ENCODE data around the gene C3orf70. TPM values are rescaled to one million over a fixed set of nuclear protein-coding genes. Genes with fewer than 3 reads are reported as not detected.

C3orf70 gene
- 0.14 and 0.23 TPM in 2 replicates for polyA plus RNA-seq (2014; cell fraction: cytosol; rRNA removed)
- polyA plus RNA-seq (2014; cell fraction: nucleus; rRNA removed), result 0.02 and 0.10 TPM in 2 replicates

GRCh38 chr3:185152410-185153170 is at the start of gene C3orf70:
TSS of gene C3orf70 (minus strand) at chr3:185153060. CDS start at chr3:185152823, 237 bp downstream.
- peak; percentile 50 for DNase-seq (ENCODE audit: low spot score)

DNA sequence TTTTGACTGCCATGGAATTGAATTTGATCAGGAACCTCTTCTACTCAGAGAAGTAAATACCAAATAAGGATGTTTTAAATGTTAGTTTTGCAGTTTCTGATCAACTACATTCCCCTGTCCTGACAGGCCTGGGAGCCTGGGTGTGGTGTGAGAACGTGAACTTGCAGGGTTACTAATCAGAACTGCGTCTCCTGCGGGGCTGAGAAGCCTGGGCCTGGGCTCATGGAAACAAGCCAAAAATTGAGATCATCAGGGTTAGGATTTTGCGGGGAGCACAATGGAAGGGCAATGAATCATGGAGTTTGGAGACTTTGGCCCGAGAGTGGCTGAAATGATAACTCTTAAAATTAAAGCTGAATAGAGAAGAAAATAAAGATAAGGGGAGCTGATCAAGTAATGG is 47.8 kb upstream of the C3orf70 start:
- DNase-seq (ENCODE audit: low spot score), result no peak

DNA sequence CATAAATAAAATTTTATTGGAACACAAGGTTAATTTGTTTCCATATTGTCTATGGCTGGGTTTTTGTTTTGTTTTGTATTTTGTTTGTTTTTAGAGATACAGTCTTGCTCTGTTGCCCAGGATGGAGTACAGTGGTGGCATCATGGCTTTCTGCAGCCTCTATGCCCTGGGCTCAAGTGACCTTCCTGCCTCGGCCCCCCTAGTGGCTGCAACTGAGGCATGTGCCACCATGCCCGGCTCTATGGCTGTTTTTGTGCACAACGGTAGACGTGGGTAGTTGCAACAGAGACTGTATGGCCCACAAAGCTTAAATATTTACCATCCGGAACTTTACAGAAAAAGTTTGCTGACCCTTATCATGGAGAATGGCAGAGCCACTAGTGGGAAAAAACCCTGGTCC is 46.8 kb upstream of the C3orf70 start:
- no peak for DNase-seq (ENCODE audit: low spot score)

- DNase-seq (ENCODE audit: low spot score), result no peak
Measured at GRCh38 chr3:185199206-185199605, 46.3 kb upstream of the C3orf70 start.

DNA sequence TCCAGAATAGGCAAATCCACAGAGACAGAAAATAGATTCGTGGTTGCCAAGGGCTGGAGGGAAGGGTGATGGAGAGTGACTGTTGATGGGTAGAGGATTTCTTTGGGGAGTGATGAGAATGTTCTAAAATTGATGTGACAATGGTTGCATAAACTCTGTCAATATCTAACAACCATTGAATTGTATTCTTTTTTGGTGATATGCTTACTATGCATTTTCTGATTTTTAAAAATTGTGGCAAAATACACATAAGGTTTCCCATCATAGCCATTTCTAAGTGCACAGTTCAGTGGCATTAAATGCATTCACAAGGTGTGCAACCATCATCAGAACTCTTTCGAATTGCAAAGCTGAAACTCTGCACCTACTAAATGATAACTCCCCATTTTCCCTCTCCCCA is 44.2 kb upstream of the C3orf70 start:
- no peak for DNase-seq (ENCODE audit: low spot score)

DNA sequence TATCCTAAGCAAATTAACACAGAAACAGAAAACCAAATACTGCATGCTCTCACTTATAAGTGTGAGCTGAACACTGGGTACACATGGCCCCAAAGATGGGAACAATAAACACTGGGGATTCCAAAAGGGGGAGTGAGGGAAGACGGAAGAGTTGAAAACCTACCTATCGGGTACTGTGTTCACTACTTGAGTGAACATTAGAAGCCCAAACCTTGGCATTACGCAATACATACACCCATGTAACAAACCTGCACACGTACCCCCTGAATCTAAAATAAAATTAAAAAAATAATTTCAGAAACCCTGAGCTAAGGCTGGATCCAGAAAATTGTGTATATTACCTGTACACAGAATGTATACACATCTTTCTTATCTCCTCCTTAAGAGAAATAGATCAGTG is 42.8 kb upstream of the C3orf70 start:
- DNase-seq (ENCODE audit: low spot score), result no peak

GRCh38 chr3:185188816-185189215 is 36.0 kb upstream of the C3orf70 start:
- DNase-seq (ENCODE audit: low spot score), result no peak

- DNase-seq (ENCODE audit: low spot score), result no peak
Measured at GRCh38 chr3:185187391-185187790, 34.5 kb upstream of the C3orf70 start.

DNA sequence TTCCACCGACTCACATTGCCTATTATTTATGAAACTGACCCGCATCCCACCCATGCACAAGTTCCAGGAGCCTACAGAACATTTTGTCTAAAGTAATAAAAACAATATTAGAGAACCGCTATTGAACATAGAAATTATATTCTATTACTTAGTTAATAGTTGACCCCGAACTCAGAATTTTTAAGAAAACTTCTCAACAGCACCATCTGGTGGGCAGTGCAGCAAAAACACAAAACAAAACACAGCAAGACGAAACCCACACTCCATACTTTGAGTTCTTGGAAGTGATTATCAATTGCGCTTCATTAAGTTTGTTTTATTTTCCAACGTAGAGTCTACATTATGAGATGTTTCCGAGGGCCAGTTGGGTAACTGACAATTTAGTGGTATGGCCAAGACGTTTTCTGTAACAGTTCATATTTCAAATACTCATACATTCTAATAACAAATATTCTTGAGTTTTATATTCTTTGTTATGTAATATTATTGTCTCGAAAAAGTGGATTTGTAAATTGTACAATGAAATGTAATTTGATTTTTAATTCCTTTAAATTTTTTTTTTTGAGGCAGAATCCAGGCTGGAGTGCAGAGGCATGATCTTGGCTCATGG is 24.0 kb upstream of the C3orf70 start:
- DNase-seq (ENCODE audit: low spot score), result peak; percentile 43

DNA sequence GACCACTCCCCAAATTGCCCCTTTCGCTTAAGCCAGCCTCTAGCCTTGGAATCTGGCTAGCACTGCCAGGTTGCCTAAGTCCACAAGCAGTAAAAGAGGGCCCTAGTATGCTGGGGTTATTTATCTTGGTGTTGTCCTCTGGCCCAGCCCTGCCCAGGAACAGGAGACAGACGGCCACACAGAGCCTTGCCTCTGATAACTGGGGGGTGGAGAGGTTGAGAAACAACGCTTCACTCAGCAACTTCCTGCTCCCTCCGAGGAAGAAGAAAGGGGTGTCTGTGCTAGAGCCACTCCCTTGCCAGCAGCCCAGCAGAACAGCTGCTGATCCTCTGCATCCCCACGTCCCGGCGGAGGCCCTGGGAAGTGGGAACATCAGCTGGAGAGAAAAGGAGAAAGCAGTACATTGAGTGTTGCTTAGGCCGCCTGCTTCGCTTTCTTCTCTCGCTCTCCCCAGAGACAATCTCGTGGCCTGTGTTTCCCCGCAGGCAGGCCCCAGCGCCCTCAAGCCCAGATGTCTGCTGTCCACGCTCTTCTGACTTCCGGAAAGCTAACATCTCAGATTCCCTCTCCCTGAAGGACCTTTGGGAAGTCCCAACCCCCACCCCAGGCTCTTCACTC is 22.6 kb upstream of the C3orf70 start:
- peak; percentile 74 for DNase-seq (ENCODE audit: low spot score)

DNA sequence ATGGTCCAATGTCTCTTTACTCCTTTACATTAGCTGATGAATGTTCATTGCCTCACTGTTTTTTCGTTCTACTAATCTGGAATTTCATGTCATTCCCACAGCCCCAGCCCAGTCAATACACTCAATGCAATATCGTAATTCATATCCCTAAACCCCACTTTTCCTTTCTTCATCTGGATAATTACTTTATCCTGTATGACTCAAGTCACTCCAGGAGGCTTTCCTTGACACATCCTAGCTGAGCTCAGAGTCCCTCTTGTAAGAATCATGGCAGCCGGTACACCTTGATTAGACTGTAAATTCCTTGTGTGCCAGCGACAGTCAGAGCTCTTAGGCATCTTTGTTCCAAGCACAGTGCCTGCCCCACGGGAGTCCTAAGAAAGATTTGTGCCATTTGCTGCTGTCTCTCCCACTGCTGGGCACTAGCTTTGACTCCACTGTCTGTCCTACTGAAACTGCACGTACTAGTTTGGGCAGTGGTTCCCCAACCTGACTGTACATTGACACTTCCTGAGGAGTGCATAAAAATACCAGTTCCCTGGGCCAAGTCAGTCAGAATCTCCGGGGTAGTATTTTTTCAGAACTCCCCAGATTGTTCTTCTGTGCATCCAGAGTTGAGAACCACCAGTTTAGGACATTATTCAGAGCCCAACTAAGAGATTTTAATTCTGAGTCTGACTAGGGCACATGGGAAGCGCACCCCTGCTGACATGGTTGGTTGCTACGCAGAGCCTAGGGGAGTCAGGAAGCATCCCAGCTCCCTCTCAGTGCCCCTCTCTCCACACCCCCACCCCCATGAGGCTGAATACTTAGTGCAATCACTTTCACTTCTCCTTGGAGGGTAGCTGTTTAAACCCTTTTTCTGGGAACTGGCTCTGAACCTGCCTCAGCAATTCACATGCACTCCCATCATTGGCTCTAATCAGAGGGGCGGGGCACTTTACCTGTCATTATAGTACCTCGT is 19.5 kb upstream of the C3orf70 start:
- no peak for DNase-seq (ENCODE audit: low spot score)

- DNase-seq (ENCODE audit: low spot score), result no peak
Measured at GRCh38 chr3:185164428-185165217, 11.8 kb upstream of the C3orf70 start.

GRCh38 chr3:185162634-185163033 is 9.8 kb upstream of the C3orf70 start:
- DNase-seq (ENCODE audit: low spot score), result no peak

GRCh38 chr3:185161761-185162160 is 8.9 kb upstream of the C3orf70 start:
- no peak for DNase-seq (ENCODE audit: low spot score)

DNA sequence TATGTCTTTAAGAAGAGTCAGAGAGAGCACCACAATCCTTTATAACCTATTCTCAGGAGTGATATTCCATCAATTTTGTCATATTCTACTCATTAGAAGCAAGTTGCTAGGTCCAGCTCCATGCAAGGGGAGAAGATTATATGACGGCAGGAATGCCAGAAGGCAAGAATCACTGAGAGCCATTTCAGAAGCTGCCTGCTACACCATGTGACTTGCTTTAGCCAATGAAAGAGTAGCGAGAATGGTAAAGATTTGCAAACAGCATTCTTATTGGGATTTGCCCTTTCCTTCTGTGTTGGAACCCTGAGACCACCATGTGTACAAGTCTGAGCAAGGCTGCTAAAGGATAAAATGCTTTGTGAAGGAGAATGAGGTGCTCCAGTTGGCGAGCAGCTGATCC is 4.5 kb upstream of the C3orf70 start:
- no peak for DNase-seq (ENCODE audit: low spot score)

DNA sequence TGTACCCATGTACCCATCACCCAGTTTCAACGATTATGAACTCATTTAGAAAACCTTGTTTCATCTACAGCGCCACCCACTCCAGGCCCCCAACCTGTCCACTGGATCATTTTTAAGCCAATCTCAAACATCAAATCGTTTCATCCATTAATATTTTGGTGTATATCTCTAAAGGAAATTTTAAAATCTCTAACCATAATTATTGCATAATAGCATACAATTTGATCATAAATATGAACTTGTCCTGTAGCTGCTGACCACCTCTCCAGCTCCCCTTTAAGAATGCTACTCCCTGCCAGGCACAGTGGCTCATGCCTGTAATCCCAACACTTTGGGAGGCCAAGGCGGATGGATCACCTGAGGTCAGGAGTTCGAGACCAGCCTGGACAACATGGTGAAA is 2.8 kb upstream of the C3orf70 start:
- no peak for DNase-seq (ENCODE audit: low spot score)

- no peak for DNase-seq (ENCODE audit: low spot score)
Measured at GRCh38 chr3:185153861-185154629, 1.2 kb upstream of the C3orf70 start.

- DNase-seq (ENCODE audit: low spot score), result no peak
Measured at GRCh38 chr3:185153171-185153771, 411 bp upstream of the C3orf70 start.

DNA sequence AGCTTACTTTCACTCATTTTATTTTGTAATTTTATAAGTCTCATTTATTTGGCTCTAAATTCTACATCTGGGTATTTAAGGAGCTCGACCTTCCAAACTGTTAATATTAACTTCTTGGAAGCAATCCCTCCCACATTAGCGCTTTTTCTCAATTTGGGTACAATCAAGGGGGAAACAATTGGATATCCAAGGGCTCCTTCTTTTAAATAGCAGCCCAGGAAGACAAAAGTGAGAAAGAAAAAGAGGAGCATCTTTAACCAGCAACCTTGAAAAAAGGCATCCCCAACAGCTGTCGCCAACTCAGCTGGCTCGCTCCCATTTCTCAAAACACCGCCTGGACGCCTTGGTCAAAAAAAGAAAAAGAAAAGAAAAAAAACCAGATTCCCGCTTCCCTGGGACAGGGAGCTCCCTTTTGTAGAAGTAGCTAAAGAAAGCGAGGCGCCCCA is 873 bp downstream of the C3orf70 start:
- DNase-seq (ENCODE audit: low spot score), result no peak

Measured in SK-N-DZ (cell line).